ENCODE measurements around the gene ZNF689. TPM values are rescaled to one million over a fixed set of nuclear protein-coding genes. Genes with fewer than 3 reads are reported as not detected.

The ZNF689 gene
- total and polyA plus RNA-seq, 4 donors, result 6.5 to 15.7 (median 12.5) TPM

DNA sequence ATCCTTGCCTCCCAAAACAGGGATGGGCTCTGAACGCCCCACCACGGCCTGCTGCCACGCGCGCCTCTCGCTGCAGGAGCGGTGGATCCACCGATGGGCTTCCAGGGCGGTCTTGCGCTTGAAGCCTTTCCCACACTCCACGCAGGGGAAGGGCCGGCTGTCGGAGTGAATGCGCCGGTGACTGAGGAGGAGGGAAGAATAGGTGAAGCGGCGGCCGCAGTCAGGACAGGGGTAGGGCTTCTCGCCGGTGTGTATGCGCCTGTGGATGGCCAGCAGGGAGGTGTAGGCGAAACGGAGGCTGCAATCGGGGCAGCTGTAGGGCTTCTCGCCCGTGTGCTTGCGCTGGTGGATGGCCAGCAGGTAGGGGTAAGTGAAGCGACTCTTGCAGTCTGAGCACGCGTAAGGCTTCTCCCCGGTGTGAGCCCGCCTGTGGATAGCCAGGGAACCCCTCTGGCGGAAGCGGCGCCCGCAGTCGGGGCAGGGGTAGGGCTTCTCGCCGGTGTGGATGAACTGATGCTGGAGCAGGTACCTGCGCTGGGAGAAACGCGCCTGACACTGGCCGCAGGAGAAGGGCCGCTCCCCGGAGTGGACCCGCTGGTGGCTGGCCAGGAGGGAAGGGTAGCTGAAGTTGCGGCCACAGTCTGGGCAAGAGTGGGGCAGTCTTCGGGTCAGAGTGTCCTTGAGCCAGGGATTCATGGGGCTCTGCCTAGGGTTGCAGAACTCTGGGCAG lies 27.4 kb downstream of the ZNF689 start:
- Histone ChIP-seq H3K4me1 (ENCODE audit: control insufficient read depth, insufficient read depth, low read length) (peaks cover 31% of the 10 kb centered on the region), H3K36me3 (ENCODE audit: control insufficient read depth, insufficient read depth, low read length) (peaks cover 49% of the 10 kb centered on the region), H3K27ac (ENCODE audit: low read depth, low read length) (no peak overlapping the region), H3K27me3 (ENCODE audit: control insufficient read depth, insufficient read depth, low read length) (no peaks in the 10 kb centered on the region), H3K4me3 (ENCODE audit: low read depth, low read length) (no peak overlapping the region), H3K9me3 (ENCODE audit: control insufficient read depth, insufficient read depth, low read length) (no peaks in the 10 kb centered on the region)
- DNase-seq (ENCODE audit: low read depth in 4 of 6, low spot score in 6 of 6), result no peak
- 96% methylated on average over 48 of the region's 48 CpGs for WGBS (ENCODE audit: insufficient coverage)

DNA sequence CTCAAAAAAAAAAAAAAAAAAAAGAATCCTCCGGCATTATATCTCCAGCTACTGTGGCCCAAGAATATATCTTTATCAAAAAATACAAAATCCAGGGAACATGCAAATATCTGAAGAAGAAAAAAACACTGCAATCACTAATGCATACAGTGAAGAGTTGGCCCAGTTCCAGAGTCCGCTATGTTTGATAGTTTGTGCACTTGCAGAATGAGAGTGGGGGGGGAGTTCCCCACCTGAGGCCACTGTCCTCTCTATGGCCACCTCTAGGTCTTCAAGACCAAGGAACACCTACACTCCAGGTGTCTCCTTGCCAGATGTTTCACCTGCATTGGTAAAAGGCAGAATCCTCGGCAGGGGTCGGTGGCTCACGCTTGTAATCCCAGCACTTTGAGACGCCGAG lies 28.7 kb downstream of the ZNF689 start:
- Histone ChIP-seq H3K36me3 (ENCODE audit: control insufficient read depth, insufficient read depth, low read length) (peaks cover 58% of the 10 kb centered on the region), H3K4me3 (ENCODE audit: low read depth, low read length) (no peak overlapping the region), H3K4me1 (ENCODE audit: control insufficient read depth, insufficient read depth, low read length) (peaks cover 28% of the 10 kb centered on the region), H3K27me3 (ENCODE audit: control insufficient read depth, insufficient read depth, low read length) (no peaks in the 10 kb centered on the region), H3K9me3 (ENCODE audit: control insufficient read depth, insufficient read depth, low read length) (no peaks in the 10 kb centered on the region), H3K27ac (ENCODE audit: low read depth, low read length) (no peak overlapping the region)
- no peak for DNase-seq (ENCODE audit: low read depth in 4 of 6, low spot score in 6 of 6)
- WGBS (ENCODE audit: insufficient coverage), result 86% methylated on average over 4 of the region's 7 CpGs

DNA sequence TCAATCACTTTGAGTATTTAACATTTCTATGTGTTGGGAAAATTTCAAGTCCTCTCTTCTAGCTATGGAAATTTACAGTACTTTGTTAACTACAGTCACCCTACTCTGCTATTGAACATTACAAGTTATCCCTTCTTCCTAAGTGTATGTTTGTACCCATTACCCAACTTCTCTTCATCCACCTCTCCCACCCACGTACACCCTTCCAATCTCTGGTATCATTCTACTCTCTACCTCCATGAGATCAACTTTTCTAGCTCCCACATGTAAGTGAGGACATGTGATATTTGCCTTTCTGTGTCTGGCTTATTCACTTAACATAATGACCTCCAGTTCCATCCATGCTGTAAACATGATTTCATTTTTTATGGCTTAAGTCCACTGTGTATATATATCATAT lies 35.5 kb downstream of the ZNF689 start:
- Histone ChIP-seq H3K9me3 (ENCODE audit: control insufficient read depth, insufficient read depth, low read length) (no peaks in the 10 kb centered on the region), H3K27me3 (ENCODE audit: control insufficient read depth, insufficient read depth, low read length) (no peaks in the 10 kb centered on the region), H3K36me3 (ENCODE audit: control insufficient read depth, insufficient read depth, low read length) (peaks cover 40% of the 10 kb centered on the region), H3K4me1 (ENCODE audit: control insufficient read depth, insufficient read depth, low read length) (peaks cover 25% of the 10 kb centered on the region), H3K27ac (ENCODE audit: low read depth, low read length) (no peak overlapping the region), H3K4me3 (ENCODE audit: low read depth, low read length) (no peak overlapping the region)
- no peak for DNase-seq (ENCODE audit: low read depth in 4 of 6, low spot score in 6 of 6)
- no CpG with 5 or more reads among the region's 1 CpG for WGBS (ENCODE audit: insufficient coverage)

DNA sequence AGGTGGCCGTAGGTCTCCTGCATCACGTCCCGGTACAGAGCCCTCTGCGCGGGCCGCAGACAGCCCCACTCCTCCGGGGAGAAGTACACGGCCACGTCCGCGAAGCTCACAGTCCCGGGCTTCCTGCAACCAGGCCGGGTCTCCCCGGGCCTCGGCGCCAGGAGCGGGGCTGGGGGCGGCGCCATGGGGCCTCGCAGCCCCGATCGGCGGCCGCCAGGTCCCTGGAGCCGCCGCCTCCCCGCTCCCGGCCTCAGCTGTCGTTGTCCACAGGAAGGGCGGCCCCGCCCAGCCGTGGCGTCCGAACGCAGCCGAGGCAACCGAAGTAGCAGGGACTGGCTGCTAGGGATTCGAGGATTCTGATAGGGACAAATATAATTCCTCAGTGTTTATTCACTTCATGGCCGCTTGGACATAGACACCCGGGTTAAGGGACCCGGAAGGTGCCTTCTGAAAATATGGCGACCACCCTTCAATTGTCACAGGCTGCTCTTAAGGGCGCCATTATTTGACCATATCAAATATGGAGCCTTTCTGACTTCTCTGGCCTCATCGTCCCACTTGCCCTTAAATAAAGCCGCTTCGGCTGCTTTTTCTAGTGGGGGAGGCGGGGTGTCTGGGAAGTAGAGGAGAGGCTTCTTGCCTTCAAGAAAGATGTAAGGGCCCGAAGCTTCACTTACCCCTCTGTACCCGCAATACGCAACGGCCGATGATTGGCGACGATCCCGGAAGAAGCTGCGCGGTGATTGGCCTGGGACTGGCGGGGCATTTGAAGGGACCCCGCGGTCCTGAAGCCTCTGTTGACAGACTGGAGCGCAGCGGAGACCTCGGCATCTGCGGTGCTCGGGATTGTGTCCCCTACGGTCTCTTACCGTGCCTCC lies 38.5 kb downstream of the ZNF689 start, which contains the start of gene ZNF688:
Gene ZNF688, minus strand, starts transcription at position 270 of the 878 bp plus-strand sequence. Its CDS starts 85 bp downstream, at position 185.
- peaks cover 26% of the 10 kb centered on the region for H3K4me1 ChIP-seq (ENCODE audit: control insufficient read depth, insufficient read depth, low read length)
- H3K4me3 ChIP-seq (ENCODE audit: low read depth, low read length), result peak within 1 kb of the TSS; percentile 78
- peaks cover 29% of the 10 kb centered on the region for H3K36me3 ChIP-seq (ENCODE audit: control insufficient read depth, insufficient read depth, low read length)
- peak within 1 kb of the TSS; percentile 98 for H3K27ac ChIP-seq (ENCODE audit: low read depth, low read length)
- H3K9me3 ChIP-seq (ENCODE audit: control insufficient read depth, insufficient read depth, low read length), result no peaks in the 10 kb centered on the region
- 0% methylated on average over 62 of the region's 67 CpGs for WGBS (ENCODE audit: insufficient coverage)
- peak; percentile 95 to 100 (median 98) for DNase-seq (ENCODE audit: low read depth in 4 of 6, low spot score in 6 of 6)
- no peaks in the 10 kb centered on the region for H3K27me3 ChIP-seq (ENCODE audit: control insufficient read depth, insufficient read depth, low read length)

DNA sequence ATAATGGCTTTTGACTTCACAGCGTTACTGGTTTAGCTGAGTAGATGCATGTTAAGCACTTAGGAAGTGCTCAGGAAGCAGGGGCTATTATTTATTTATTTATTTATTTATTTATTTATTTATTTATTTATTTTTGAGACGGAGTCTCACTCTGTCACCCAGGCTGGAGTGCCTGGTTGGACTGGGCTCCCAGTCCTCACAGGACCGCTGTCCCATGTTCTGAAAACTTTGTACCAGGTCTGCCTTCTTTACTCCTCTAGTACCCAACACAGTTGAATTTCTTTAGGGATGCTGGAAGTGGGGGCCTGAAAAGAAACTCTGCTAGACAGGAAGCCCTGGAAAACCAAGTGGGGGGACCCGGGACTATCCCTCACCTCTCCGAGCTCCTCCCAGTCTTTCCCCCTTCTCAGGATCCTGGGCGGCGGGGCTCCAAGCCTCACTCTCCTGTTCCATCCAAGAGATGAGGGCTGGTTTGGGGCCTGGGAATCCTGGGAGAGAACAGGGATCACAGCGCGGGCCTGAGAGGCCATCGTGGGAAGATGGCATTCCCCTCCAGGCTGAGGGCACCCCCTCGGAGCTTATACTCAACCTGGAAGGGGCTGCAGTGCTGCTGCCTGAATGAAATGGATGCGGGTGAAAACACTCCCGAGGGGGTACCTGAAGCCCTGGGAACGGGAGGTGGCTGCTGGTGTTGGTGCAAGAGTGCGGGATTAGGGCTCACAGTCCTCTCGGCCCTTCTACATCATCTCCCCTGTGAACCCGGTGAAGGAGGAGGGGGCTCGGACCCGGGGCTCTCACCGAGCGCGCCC lies 39.3 kb downstream of the ZNF689 start:
- peak in 4 of 6 donors; percentile 12 to 72 (median 18) for DNase-seq (ENCODE audit: low read depth in 4 of 6, low spot score in 6 of 6)
- H3K9me3 ChIP-seq (ENCODE audit: control insufficient read depth, insufficient read depth, low read length), result no peaks in the 10 kb centered on the region
- peaks cover 21% of the 10 kb centered on the region for H3K36me3 ChIP-seq (ENCODE audit: control insufficient read depth, insufficient read depth, low read length)
- peak overlapping the region; percentile 98 for H3K27ac ChIP-seq (ENCODE audit: low read depth, low read length)
- WGBS (ENCODE audit: insufficient coverage), result under 1% methylated on average over 15 of the region's 22 CpGs
- H3K4me3 ChIP-seq (ENCODE audit: low read depth, low read length), result peak overlapping the region; percentile 78
- H3K27me3 ChIP-seq (ENCODE audit: control insufficient read depth, insufficient read depth, low read length), result no peaks in the 10 kb centered on the region
- peaks cover 26% of the 10 kb centered on the region for H3K4me1 ChIP-seq (ENCODE audit: control insufficient read depth, insufficient read depth, low read length)

DNA sequence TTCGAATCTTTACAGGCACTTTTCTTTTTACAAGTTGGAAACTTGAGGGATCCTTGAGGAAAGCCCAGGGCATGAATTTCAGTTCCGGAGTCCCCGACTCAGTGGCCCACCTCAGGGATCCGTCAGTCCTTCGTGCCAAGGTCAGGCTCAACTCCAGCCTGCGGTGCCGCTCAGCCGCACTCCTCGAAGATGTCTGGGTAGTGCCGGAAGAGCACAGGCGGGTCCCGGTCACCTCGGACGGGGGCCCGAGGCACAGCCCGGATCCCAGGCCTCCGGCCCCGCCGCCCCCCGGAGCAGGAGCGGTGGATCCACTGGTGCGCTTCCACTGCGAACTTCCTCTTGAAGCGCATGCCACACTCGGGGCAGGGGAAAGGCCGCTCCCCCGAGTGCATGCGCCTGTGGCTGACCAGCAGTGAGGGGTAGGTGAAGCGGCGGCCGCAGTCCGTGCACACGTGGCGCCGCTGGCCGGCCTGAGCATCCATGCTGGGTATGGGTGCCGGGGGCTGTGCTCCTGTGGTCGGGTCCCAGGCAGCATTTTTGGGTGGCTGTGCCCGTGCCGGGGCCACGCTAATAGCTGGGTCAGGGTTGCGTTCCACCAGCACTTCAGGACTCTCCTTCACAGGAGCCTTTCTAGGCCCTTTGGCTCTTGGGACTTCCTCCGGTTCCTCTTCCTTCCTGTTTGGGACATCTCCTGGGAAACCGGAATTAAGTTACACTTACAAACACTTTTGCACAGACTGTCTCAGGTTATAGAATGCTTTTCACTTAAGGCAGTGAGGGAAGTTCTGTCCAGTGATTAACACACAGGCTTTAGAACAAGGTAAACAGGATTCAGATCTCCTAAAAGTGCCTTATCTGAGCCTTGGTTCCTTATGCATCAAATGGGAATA lies 40.2 kb downstream of the ZNF689 start:
- Histone ChIP-seq H3K27me3 (ENCODE audit: control insufficient read depth, insufficient read depth, low read length) (no peaks in the 10 kb centered on the region), H3K4me3 (ENCODE audit: low read depth, low read length) (no peak overlapping the region), H3K27ac (ENCODE audit: low read depth, low read length) (peak overlapping the region; percentile 98), H3K36me3 (ENCODE audit: control insufficient read depth, insufficient read depth, low read length) (peaks cover 18% of the 10 kb centered on the region), H3K4me1 (ENCODE audit: control insufficient read depth, insufficient read depth, low read length) (peaks cover 26% of the 10 kb centered on the region), H3K9me3 (ENCODE audit: control insufficient read depth, insufficient read depth, low read length) (no peaks in the 10 kb centered on the region)
- no peak for DNase-seq (ENCODE audit: low read depth in 4 of 6, low spot score in 6 of 6)
- WGBS (ENCODE audit: insufficient coverage), result 90% methylated on average over 42 of the region's 44 CpGs

DNA sequence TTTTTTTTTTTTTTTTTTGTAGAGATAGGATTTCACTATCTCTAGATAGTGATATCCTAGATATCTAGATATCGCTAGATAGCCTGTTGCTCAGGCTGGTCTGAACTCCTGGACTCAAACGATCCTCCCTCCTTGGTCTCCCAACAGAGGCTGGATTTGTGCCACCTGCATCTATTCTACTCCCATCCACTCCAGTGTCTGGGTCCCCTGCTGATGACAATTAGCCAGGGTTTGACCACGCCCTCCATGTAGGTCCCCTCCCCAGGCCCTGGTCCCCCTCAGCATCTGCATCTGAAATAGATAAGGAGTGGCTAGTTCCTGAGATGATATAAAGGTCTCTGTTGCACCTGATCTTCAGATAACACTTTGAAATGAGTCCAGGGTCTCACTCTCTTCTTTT lies 40.9 kb downstream of the ZNF689 start:
- H3K4me1 ChIP-seq (ENCODE audit: control insufficient read depth, insufficient read depth, low read length), result peaks cover 26% of the 10 kb centered on the region
- DNase-seq (ENCODE audit: low read depth in 4 of 6, low spot score in 6 of 6), result no peak
- 83% methylated on average over 2 of the region's 3 CpGs for WGBS (ENCODE audit: insufficient coverage)
- peaks cover 18% of the 10 kb centered on the region for H3K36me3 ChIP-seq (ENCODE audit: control insufficient read depth, insufficient read depth, low read length)
- H3K9me3 ChIP-seq (ENCODE audit: control insufficient read depth, insufficient read depth, low read length), result no peaks in the 10 kb centered on the region
- H3K4me3 ChIP-seq (ENCODE audit: low read depth, low read length), result no peak overlapping the region
- no peaks in the 10 kb centered on the region for H3K27me3 ChIP-seq (ENCODE audit: control insufficient read depth, insufficient read depth, low read length)
- H3K27ac ChIP-seq (ENCODE audit: low read depth, low read length), result no peak overlapping the region

DNA sequence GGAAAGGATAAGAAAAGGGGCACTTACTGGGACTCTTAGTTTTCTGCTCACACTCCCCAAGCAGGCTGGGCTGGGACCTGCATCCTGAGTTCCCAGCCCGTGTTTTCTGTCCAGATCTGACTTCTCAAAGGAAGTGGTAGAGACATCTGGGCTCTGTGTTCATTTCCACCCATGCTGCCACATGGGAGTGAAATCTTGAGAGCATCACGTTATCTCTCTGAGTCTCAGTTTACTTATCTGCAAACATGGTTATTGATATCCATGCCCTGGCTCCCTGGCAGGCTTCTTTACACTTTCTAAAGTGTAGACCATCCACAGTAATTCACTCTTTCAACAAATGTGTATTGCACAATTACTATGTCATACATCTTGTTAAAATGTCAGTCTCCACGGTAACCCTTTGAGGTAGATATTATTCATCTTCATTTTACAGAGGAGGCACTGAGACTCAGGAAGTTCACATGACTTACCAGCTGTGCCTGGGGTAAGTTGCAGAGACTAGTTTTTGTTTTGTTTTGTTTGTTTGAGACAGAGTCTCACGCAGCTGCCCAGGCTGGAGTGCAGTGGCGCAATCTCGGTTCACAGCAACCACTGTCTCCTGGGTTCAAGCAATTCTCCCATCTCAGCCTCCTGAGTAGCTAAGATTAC lies 42.1 kb downstream of the ZNF689 start:
- DNase-seq (ENCODE audit: low read depth in 4 of 6, low spot score in 6 of 6), result no peak
- H3K9me3 ChIP-seq (ENCODE audit: control insufficient read depth, insufficient read depth, low read length), result no peaks in the 10 kb centered on the region
- peaks cover 26% of the 10 kb centered on the region for H3K4me1 ChIP-seq (ENCODE audit: control insufficient read depth, insufficient read depth, low read length)
- H3K27me3 ChIP-seq (ENCODE audit: control insufficient read depth, insufficient read depth, low read length), result no peaks in the 10 kb centered on the region
- no peak overlapping the region for H3K4me3 ChIP-seq (ENCODE audit: low read depth, low read length)
- H3K27ac ChIP-seq (ENCODE audit: low read depth, low read length), result no peak overlapping the region
- peaks cover 15% of the 10 kb centered on the region for H3K36me3 ChIP-seq (ENCODE audit: control insufficient read depth, insufficient read depth, low read length)
- 23% methylated on average over 2 of the region's 6 CpGs for WGBS (ENCODE audit: insufficient coverage)

Measured in spinal cord (tissue), 10 donors.